ENCODE results near the gene CEP55.

The CEP55 gene

DNA sequence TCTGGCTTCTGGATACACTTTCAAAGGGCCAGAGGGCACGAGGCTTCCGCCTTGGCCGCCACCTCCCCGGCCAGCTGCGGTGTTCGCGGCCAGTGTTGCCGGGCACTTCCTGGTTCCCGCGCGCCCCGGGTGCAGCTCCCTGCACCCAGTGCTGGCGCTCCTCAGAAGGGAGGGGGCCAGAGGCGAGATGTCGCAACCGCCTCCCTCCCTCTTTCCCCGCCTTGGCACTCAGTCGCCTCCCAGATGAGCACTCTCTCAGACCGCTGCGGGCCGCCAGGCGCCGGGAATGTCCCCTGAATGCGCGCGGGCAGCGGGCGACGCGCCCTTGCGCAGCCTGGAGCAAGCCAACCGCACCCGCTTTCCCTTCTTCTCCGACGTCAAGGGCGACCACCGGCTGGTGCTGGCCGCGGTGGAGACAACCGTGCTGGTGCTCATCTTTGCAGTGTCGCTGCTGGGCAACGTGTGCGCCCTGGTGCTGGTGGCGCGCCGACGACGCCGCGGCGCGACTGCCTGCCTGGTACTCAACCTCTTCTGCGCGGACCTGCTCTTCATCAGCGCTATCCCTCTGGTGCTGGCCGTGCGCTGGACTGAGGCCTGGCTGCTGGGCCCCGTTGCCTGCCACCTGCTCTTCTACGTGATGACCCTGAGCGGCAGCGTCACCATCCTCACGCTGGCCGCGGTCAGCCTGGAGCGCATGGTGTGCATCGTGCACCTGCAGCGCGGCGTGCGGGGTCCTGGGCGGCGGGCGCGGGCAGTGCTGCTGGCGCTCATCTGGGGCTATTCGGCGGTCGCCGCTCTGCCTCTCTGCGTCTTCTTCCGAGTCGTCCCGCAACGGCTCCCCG, 70.2 kb downstream of the CEP55 start, which contains the start of gene FFAR4:
FFAR4 (plus strand) TSS at position 231 of the 842 bp plus-strand sequence; CDS start at position 287, 56 bp downstream.
- DNase-seq (ENCODE audit: low read depth) = no peak

DNA sequence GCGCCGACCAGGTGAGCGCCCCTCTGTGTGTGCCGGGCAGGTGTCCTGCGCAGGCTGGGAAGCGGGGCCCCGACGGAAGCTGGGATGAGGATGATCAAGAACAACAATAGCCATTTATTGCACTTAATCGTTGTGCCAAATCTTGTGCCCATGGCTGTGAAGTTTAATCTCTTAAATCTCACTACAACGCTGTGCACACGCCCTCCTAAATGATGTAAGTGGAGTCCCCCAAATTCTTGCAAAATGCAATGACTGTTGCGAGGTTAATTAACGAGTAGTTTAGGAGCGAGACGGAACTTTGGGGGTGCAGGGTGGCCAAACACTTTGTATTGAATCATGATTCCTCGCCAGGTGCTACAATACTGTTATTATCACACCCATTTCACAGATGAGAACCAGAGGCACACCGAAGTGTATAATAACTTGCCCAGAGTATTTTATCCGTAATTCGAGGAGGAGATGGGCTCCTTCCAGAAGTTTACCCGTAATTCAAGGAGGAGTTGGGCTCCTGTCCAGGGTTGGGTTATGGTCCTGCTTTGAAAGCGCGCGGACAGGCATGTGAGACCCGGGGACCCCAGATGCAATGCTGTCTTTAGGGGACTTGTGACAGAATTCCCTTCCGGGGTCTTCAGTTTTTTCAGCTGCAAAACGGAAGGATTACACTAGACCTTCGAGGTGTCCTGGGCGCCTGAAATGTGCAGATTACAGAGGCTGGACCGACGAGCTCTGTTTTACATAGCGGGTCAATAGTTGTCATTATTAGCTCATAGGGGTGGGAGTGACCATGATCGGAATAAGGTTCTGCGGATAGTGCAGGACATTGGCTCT, 71.1 kb downstream of the CEP55 start:
- no peak for DNase-seq (ENCODE audit: low read depth)

DNA sequence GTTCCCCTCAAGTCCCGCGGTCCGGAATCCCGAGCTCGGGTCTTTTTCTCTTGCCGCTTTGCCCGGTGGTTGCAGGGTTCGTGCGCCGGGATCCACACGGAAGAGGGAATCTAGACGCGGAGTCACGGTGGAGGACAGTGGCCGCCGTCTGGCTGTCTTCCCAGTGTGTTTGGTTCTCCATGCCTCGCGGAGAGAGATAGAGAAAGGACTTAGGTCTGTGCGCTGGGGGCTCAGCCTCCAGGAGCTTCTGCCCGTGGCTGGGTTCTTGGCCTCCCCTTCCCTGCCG, 71.6 kb downstream of the CEP55 start:
- no peak for DNase-seq (ENCODE audit: low read depth)

DNA sequence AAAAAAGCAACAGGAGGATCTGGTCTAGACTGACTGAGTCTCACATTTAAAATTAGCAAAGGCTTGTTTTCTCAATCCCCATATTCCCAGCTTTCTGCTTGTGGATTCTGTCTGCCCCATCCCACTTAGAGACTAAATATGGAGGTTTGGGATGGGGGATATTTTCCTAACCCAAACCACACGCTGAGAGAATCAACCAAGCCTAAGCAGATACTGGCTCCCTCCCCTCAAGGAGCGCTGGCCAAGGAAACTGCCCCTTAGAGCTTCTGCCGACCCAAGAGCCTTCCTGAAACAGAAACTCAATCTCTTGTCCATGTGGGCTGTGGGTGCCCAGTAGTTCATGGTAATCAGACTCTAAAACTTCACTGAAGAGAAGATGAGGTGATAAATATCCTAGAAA, 74.0 kb downstream of the CEP55 start:
- no peak for DNase-seq (ENCODE audit: low read depth)

DNA sequence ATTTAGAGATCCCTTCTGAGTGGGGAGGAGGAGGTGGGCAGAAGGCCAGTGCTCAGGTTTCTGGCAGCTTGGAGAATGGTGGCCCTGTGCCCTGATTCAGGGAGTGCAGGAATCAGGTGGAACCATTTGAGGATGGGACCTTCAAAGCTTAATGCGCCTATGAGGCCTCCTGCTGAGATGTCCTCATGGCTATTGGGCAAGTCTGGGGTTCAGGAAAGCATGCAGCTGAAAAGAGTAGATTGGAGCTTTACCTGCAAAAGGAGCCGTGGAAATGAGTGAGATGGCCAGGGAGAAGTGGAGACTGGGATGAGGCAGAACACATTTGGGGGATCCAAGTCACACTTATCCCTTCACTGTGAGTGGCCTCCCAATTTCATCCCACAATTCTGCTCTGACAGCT, 76.2 kb downstream of the CEP55 start:
- no peak for DNase-seq (ENCODE audit: low read depth)

DNA sequence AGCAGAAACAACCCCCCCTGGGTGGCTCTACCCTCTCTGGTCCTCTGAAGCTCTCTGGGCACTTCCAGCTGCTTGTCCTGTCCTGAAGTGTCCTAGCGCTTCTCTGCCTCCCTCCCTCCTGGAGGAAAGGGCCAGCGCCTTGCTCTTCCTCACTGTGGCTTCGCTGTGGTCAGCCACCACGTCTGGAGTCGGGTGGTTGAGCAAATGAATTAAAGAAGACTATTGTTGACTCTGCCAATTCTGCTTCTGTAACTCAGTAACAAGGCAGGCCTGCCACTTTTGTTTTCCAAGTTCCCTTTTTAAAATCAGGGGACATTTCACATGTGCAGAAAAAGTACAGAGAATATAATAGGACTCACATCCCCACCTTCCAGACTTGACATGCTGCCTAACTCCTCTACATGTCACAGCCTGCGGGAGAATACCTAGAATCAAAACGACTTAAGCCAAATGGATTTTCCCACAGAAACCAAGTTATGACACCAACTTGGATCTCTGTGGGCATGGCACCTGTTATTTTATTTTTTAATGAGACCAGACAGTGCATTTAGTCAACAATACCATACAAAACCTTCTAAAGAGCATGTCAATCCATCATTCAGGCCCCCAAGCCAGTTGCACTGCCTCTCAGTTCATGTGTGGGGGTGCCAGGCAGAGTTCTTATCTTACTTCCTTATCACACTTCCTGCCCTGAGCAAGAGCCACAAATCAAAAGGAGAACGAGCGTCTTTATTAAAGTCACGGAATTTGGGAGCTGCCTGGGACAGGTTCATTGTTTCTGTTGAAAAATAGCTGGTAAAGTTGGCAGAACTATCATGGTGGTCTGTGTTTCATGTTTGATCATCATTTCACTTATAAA, 76.9 kb downstream of the CEP55 start:
- DNase-seq (ENCODE audit: low read depth) = no peak

DNA sequence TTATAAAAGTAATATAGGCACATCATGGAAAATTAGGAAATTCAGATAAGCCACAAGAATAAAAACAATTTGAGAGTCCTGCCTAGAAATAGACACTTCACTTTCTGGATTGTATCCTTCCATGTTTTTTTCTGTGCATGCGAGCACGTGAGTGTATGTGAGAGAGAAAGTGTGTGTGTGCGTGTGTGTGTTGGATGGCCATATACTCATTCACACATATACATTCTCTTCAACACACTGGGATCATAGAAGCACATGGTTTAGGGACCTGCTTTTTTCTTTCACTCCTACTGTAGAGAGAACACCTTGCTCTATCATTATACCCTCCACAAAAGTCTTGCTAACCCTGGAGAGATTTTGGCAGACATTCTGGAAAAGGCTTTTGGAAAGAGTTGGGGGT, 77.5 kb downstream of the CEP55 start:
- DNase-seq (ENCODE audit: low read depth) = no peak

DNA sequence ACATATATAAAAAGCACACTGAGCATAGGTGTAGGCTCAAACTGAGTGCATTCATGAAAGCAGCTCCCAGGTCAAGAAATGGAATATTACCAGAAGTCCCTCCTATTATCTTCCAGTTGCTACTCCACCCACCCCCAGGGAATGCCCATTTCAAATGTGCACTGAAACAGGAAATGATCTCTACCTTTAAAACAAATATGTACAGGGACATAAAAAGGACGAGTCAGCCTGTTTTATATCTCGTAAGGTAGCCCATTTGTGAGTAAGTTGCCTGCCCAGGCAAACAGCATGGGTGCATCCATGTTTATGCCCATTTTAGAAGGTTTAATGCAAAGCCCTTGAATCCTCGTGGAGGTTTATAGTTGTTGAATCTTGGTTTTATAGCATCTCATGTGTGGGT, 80.5 kb downstream of the CEP55 start:
- no peak for DNase-seq (ENCODE audit: low read depth)

DNA sequence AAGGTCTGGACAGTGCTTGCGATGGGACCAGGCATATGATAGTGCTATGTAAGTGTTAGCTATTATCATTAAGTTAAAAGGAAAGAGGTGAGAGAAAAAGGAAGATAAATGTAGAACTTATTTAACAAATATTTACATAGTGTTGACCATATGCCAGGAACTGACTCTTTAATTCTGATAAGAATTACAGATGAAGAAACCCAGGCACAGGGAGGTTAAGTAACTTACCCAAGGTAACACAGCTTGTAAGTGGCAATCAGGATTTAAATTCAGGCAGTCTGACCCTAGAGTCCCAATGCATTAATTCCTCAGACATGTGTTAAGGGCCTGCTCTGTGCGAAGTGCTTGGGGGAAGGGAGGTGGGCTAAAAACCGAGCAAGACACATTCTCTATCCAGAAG, 81.2 kb downstream of the CEP55 start:
- DNase-seq (ENCODE audit: low read depth) = no peak

Measured in activated T-cell treated with anti-CD3 and anti-CD28 coated beads for 24 hours (primary cell).